ENCODE results near the gene CDCA8.

CDCA8 gene

DNA sequence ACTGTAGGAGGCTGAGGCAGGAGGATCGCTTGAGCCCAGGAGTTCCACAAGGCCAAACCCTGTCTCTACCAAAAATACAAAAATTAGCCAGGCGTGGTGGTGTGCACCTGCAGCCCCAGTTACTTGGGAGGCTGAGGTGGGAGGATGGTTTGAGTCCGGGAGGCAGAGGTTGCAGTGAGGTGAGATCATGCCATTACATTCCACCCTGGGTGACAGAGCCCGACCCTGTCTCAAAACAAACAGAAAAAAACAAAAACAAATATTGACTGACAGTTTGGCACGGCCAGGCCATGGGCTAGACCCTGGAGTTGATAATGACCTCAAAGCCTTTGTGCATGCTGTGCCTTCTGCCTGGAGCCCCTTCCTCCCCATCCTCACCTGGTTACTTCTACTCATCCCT, 38.4 kb upstream of the CDCA8 start:
- no peak for DNase-seq (ENCODE audit: low read depth)
- no peak for TF ChIP-seq CTCF (IDR thresholded peaks at IDR 0.05; ENCODE audit: low read depth, low read length, missing control alignments)
- H3K4me3 ChIP-seq (ENCODE audit: low read depth, low read length), result no peak overlapping the region
- in situ Hi-C loops (cut with HindIII; ENCODE audit: low sequenced_read_pairs), result no loop called here

DNA sequence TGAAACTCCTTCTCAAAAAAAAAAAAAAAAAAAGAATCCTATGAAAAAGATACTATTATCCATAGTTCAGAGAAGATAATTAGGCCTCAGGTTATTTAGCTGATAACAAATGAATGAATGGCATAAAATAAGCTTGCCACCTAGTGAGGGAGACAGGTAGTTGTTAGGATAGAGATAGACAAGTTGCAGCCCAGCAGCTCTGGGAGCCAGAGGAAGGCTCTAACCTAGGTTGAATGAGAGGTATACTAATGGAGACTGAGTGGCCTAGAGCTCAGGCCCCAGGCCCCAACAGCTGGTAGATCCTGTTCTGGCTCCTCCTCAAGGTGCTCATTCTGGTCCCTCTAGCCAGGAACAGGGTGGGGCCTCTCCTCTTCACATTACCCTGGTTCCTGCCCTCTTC, 37.0 kb upstream of the CDCA8 start:
- H3K4me3 ChIP-seq (ENCODE audit: low read depth, low read length), result no peak overlapping the region
- in situ Hi-C loops (cut with HindIII; ENCODE audit: low sequenced_read_pairs), result no loop called here
- no peak for TF ChIP-seq CTCF (IDR thresholded peaks at IDR 0.05; ENCODE audit: low read depth, low read length, missing control alignments)
- DNase-seq (ENCODE audit: low read depth), result no peak

DNA sequence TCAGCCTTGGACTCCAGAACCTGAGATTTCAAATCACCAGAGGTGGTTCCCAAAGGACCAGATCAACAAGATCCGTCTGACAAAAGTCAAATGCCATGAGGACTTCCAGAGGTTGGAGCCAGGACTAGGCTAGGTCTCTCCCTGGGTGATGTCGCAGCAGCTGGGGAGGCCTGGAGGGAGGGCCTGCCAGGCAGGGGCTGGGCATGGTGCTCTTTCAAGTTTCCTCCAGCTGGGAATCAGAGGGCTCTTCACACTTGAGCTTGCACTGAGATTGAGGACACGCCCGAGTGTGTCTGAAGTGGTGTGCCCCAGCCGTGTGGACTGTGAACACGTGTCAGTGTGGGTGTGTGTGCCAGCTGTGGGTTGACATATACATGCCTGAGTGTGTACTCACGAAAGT, 36.3 kb upstream of the CDCA8 start:
- no peak for DNase-seq (ENCODE audit: low read depth)
- in situ Hi-C loops (cut with HindIII; ENCODE audit: low sequenced_read_pairs), result no loop called here
- no peak for TF ChIP-seq CTCF (IDR thresholded peaks at IDR 0.05; ENCODE audit: low read depth, low read length, missing control alignments)
- H3K4me3 ChIP-seq (ENCODE audit: low read depth, low read length), result no peak overlapping the region

- H3K4me3 ChIP-seq (ENCODE audit: low read depth, low read length), result no peak overlapping the region
- TF ChIP-seq CTCF (IDR thresholded peaks at IDR 0.05; ENCODE audit: low read depth, low read length, missing control alignments), result no peak
- in situ Hi-C loops (cut with HindIII; ENCODE audit: low sequenced_read_pairs), result no loop called here
- DNase-seq (ENCODE audit: low read depth), result no peak
Observed at GRCh38 chr1:37656881-37657280, 35.4 kb upstream of the CDCA8 start.

DNA sequence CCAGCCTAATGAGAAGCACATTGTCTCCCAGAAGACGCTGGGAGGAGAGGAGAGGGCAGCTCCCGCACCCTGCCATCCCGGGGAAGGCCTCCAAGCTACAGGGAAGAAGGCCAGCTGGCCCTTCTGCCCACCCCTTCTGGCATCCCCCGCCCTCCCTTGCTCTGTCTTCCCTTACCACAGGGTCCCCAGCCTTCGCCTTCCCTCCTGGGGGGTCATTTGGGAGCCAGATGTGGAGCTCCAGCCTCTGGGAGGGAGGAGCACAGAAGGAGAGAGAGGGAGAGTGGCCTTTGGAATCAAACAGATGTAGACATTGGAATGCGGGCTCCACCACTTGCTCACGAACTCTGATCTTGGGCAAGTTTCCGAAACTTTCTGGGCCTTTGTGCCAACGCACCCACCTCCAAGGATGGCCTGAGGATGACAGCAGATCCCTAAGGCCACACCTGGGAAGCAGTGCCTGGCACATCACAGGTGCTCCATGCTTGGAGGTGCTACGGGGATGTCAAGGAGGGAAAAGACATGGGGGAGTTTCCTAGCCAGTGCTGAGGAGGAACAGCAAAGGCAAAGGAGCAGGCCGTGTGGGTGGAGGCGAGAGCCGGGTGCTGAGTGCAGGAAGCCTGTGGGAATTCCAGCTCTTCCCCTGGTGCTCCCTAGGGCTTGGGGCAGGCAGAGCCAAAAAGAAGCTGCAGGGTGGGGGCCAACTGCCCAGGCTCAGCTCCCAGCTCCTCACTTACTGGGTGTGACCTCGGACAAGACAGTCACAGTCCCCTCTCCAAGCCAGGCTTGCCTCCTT, 34.5 kb upstream of the CDCA8 start:
- H3K4me3 ChIP-seq (ENCODE audit: low read depth, low read length), result no peak overlapping the region
- no peak for TF ChIP-seq CTCF (IDR thresholded peaks at IDR 0.05; ENCODE audit: low read depth, low read length, missing control alignments)
- DNase-seq (ENCODE audit: low read depth), result no peak
- in situ Hi-C loops (cut with HindIII; ENCODE audit: low sequenced_read_pairs), result no loop called here

DNA sequence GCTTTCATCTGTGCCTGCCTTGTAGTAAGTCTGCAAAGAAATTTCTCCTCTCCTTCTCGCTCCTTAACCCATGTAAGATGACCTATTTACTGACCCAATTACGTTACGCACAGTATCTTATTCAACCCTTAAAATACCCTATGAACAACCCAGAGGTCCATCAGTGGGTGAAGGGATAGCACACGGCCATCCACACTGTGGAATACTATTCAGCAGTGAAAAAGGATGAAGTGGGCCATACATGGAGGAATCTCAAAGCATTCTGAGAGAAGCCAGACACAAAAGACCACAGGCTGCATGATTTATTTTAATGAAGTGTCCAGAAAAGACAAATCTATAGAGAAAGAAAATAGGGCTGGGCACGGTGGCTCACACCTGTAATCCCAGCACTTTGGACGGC, 33.8 kb upstream of the CDCA8 start:
- no peak for TF ChIP-seq CTCF (IDR thresholded peaks at IDR 0.05; ENCODE audit: low read depth, low read length, missing control alignments)
- no peak for DNase-seq (ENCODE audit: low read depth)
- in situ Hi-C loops (cut with HindIII; ENCODE audit: low sequenced_read_pairs), result no loop called here
- H3K4me3 ChIP-seq (ENCODE audit: low read depth, low read length), result no peak overlapping the region

Measured in astrocyte of the cerebellum (primary cell).